ENCODE data around the gene ENO1. TPM values are rescaled to one million over a fixed set of nuclear protein-coding genes. Genes with fewer than 3 reads are reported as not detected.

ENO1 gene
- total and polyA plus RNA-seq, 12 donors: 73.3 to 581 (median 141) TPM

DNA sequence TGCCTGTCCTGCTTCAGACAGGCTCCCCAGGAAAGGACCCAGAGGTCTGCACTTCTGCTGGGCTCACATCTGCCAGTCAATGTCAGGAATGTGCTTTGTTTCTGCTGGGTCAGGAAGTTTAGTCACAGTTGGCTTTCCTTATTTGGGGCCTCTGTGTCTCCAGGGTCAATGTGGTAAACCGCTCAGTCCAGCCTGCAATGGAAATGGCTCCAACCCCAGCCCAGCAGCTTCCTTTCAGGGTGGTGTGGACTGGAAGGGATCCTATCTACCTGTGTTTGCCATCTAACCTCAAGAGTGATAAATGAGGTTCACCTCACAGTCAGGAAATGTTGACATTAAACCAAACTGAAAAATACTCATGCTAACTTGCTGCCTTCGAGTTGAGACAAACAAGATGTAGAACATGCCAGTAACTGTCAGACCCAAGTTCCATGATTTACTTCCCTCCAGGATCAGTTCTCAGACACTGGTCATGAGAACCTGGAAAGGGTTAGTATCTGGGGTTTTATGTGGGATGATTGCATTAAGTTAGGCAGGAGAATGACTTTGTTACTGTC lies 20.3 kb downstream of the ENO1 start:
- Histone ChIP-seq H3K27ac (peak overlapping the region in 9 of 10 donors; percentile 11 to 83 (median 58)), H3K9me3 (no peaks in the 10 kb centered on the region), H3K36me3 (peaks cover 3 to 75% (median 31%) of the 10 kb centered on the region in 9 donors), H3K4me1 (peaks cover 2 to 45% (median 30%) of the 10 kb centered on the region in 9 donors), H3K27me3 (no peaks in the 10 kb centered on the region), H3K4me3 (no peak overlapping the region)
- 25 to 39% methylated on average over 2 of the region's 2 CpGs for WGBS, 2 donors
- intact Hi-C loops (cut with DNase I): loop anchor here in 3 of 10 donors (5.0 kb wide), 2 partner anchors 41 to 129 kb away; partner anchors contain the start of gene RERE (in 2 of the 3)
- TF ChIP-seq, protein P1, sequence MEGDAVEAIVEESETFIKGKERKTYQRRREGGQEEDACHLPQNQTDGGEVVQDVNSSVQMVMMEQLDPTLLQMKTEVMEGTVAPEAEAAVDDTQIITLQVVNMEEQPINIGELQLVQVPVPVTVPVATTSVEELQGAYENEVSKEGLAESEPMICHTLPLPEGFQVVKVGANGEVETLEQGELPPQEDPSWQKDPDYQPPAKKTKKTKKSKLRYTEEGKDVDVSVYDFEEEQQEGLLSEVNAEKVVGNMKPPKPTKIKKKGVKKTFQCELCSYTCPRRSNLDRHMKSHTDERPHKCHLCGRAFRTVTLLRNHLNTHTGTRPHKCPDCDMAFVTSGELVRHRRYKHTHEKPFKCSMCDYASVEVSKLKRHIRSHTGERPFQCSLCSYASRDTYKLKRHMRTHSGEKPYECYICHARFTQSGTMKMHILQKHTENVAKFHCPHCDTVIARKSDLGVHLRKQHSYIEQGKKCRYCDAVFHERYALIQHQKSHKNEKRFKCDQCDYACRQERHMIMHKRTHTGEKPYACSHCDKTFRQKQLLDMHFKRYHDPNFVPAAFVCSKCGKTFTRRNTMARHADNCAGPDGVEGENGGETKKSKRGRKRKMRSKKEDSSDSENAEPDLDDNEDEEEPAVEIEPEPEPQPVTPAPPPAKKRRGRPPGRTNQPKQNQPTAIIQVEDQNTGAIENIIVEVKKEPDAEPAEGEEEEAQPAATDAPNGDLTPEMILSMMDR (IDR thresholded peaks at IDR 0.05): no peak
- peak; percentile 65 to 87 (median 82) for ATAC-seq
- DNase-seq: peak in 1 of 2 donors; percentile 68

DNA sequence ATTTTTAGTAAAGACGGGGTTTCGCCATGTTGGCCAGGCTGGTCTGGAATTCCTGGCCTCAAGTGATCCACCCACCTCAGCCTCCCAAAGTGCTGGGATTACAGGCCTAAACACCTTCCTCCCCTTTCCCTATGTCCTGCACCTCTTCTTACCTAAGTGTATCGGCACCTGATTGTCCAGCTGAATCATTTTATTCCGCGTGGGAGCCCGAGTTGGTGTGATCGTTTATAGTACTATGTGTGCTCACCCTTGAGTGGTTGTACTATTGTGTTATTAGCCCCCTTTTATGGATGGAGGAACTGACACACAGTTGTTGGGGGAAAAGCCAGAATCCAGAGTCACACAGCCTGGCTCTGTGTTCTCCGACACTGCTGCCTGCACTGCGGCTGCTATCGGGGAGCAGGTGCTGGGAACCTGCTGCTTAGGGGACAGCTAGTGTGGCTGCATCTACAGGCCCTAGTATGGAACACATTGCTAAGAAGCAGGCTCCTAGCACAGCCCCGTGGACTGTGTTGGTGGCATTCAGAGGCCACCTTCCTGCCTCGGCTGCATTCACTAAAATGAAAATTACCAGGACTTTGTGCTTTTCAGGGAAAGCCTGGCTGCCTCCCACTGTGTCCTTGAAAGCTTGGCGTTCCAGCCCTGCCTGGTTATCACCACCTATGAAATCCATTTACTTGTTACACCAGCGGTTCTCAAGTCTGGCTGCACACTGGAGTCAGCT lies 21.6 kb downstream of the ENO1 start:
- H3K36me3 ChIP-seq: peaks cover 0 to 62% (median 18%) of the 10 kb centered on the region in 9 donors

DNA sequence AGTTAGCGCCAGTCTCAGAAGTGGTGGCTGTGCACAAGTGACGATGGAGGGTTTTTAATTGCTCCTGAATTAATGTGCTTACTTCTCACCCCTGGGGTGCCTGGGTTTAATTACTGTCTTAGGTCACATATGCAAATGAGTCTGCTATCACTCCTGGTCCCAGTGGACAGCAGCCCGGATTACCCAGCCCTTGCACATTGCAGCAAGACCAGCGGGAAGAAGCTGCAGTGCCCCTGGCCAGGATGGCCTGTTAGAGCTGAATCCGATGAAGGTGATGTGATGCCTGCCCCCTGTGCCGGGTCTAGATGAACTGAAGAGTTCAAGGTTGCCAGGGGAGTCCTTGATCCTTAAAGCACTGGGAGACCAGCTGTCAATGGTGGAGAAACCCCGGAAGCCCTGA lies 24.2 kb downstream of the ENO1 start:
- TF ChIP-seq, protein P1 (IDR thresholded peaks at IDR 0.05): no peak
- intact Hi-C loops (cut with DNase I): loop anchor here in 1 of 10 donors (5.0 kb wide), 1 partner anchor 37 kb away; the partner anchor contains the start of gene RERE
- Histone ChIP-seq H3K4me1 (peaks cover under 1 to 28% (median 24%) of the 10 kb centered on the region in 9 donors), H3K4me3 (no peak overlapping the region), H3K36me3 (peaks cover 0 to 36% (median 0%) of the 10 kb centered on the region in 9 donors), H3K9me3 (no peaks in the 10 kb centered on the region), H3K27me3 (no peaks in the 10 kb centered on the region), H3K27ac (no peak overlapping the region)
- no peak for DNase-seq
- 86 to 88% methylated on average over 7 of the region's 7 CpGs for WGBS, 2 donors
- ATAC-seq: no peak

More for the DNA sequence above, 21.6 kb downstream of the ENO1 start:
- ATAC-seq (no peak), DNase-seq (no peak)
- Histone ChIP-seq H3K9me3 (no peaks in the 10 kb centered on the region), H3K27me3 (no peaks in the 10 kb centered on the region), H3K4me3 (no peak overlapping the region), H3K4me1 (peaks cover 2 to 45% (median 30%) of the 10 kb centered on the region in 9 donors), H3K27ac (peak overlapping the region in 7 of 10 donors; percentile 49 to 83 (median 67))
- 85 to 88% methylated on average over 14 of the region's 14 CpGs for WGBS, 2 donors
- intact Hi-C loops (cut with DNase I): loop anchor here in 3 of 10 donors (5.0 kb wide), 2 partner anchors 40 to 130 kb away; partner anchors contain the start of gene RERE (in 2 of the 3)
- TF ChIP-seq, protein P1 (IDR thresholded peaks at IDR 0.05): no peak

DNA sequence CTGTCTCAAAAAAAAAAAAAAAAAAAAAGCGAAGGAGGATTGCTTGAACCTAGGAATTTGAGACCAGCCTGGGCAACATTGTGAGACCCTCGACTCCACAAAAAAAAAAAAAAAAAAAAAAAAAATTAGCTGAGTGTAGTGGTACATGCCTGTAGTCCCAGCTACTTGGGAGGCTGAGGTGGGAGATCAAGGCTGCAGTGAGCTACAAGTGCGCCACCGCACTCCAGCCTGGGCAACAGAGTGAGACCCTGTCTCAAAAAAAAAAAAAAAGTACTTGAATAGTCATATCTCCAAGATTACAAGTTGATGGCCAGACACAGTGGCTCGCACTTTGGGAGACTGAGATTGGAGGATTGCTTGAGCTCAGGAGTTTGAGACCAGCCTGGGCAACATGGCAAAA lies 27.4 kb downstream of the ENO1 start:
- Histone ChIP-seq H3K27ac (no peak overlapping the region), H3K9me3 (no peaks in the 10 kb centered on the region), H3K4me1 (peaks cover 3 to 20% (median 11%) of the 10 kb centered on the region in 9 donors), H3K4me3 (no peak overlapping the region), H3K36me3 (peaks cover 0 to 4% (median 0%) of the 10 kb centered on the region in 9 donors), H3K27me3 (no peaks in the 10 kb centered on the region)
- 69 to 94% methylated on average over 4 to 5 of the region's 5 CpGs for WGBS, 2 donors
- ATAC-seq (no peak), DNase-seq (no peak)
- TF ChIP-seq, protein P1 (IDR thresholded peaks at IDR 0.05): no peak
- intact Hi-C loops (cut with DNase I): loop anchor here in 1 of 10 donors (5.0 kb wide), 1 partner anchor 34 kb away; the partner anchor contains the start of gene RERE
